Muscle of back (tissue), 11 donors: ENCODE results near the gene TJAP1. TPM values are rescaled to one million over a fixed set of nuclear protein-coding genes. Genes with fewer than 3 reads are reported as not detected.
A peak's percentile ranks its signal among the peaks of the same experiment; 100 is the strongest.
"Not testable (repeated sequence)": the region's sequence is repeated elsewhere in the genome, so short reads cannot be mapped to it uniquely, and the experiment has no call there.

Experiments
- DNase-seq, 3 donors: peaks; one replicate each; pipeline versions ENCODE4 v3.0.0 to v3.0.0-alpha.2; 2013
- polyA plus RNA-seq, 10 donors: library from polyadenylated mRNA; unstranded; fragments of 120-200 nt; gene quantifications; one replicate each; pipeline ENCODE4 v1.2.1, GENCODE V29; 2013; ENCODE audit not compliant: insufficient read length in 10 of 10

The TJAP1 gene
- polyA plus RNA-seq, 10 donors: 17.8 to 35.8 (median 25.1) TPM

- peak in 1 of 3 donors; percentile 37 for DNase-seq
Measured at GRCh38 chr6:43478008-43478372, 620 bp downstream of the TJAP1 start.

DNA sequence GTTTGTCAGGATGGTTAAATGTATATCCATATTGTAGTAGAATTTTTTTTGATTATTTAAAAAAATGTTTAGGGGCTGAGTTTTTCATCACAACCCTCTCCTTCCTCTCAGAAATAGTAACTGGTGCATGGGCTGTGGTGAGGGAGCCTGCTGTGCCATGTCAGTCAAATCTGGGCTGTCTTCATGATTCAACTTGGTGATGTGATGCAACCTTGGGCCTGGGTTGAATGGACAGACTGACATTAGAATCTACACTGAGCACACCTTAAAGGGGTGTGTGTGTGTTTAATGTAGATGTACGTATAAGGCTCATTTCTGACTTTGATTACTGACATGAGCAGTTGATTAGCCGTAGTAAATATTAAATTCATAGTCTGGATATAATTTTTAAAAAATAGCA, 3.7 kb downstream of the TJAP1 start:
- no peak for DNase-seq

- no peak for DNase-seq
Measured at GRCh38 chr6:43481591-43482236, 4.3 kb downstream of the TJAP1 start.

DNA sequence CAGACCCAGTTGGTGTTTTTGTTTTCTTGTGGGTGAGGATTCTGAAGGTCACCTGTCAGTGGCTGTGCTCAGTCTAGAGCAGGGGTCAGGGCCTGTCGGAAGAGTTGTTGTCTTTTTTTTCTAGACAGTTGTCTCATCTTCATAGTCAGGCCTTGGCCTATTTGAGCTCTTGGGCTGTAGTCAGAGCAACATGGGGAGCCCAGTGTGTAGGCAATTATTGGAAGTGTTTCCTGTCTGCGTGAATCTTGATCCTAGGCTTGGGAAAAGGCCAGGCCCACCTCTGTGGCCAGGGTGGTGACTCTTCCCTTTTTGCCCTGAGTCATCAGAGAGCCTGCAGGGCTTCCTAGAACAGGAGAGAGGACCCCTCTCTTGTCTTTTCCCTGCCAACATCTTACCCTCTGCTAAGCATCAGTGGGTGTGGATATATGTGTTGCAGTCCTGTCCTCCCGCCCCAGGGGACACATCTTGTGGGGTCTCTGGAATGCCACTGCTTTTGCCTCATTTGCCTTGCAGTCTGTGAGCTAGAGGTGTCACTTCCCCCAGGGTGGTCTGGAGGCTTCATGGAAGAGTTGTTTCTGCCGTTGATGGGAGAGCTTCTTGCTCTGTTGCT, 11.4 kb downstream of the TJAP1 start:
- DNase-seq: no peak

- peak in 1 of 3 donors; percentile 58 for DNase-seq
Measured at GRCh38 chr6:43489277-43490072, 12.1 kb downstream of the TJAP1 start.

DNA sequence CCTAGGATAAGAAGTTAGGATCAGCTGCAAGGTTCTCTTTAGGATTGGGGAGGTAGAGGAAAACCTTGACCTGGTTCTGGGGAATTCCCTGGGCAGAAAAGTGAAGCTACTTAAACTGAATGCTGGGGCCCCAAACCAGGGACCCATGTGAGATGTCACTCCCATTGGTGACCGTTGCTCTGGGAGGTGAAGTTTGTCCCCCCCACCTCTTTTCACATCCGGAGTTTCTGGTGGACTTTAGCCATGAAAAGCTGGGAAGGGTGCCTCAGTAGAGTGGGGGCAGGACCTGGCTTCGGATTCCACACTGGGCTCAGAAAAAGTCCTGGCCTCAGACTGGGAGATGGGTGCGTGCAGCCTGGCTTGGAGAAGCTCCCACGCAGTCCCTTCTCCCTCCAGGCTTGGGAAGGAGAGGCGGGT, 13.2 kb downstream of the TJAP1 start:
- no peak for DNase-seq

DNA sequence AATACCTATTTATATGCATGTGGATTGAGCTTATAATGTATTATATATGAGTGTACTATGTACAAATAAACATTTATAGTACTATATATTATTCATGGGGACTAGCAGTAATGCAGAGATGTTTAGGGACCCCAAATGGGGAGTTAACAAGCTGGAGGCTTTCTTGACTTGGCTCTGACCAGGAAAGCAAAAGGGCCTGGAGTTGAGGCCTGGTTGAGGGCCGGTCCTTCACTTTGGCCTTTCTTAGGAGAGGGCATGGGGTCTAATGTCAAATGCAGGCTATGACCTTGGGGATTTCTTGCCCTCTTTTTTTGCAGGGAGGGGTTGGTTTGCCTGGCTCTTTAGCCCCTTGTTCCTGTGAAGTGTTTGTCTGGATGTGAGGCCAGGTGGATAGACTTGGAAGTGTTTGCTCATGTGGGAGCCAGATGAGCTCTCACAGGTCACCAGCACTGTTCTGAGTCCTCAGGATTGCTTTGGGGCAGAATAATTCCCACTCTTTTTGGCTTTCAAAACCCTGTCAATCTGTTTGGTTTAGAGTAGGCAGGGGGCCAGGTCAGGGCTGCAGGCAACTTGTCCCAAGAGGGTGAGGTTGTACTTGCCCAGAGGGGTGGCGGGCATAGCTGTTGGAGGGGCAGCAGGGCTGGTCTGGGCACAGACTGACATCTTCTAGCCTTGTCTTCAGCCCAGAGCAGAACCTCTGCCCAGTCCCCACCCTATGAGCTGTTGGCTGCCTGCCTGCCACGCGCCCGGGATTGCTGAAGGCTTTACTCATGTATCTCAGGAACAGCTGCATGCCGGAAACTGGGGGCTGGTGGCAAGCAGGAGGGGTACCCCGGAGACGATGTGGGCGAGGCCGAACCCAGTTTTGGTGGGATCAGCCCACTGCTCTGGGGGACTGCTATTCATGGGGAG, 14.6 kb downstream of the TJAP1 start:
- DNase-seq: peak; percentile 71 to 81 (median 76)

GRCh38 chr6:43492673-43493072, 15.3 kb downstream of the TJAP1 start:
- no peak for DNase-seq

DNA sequence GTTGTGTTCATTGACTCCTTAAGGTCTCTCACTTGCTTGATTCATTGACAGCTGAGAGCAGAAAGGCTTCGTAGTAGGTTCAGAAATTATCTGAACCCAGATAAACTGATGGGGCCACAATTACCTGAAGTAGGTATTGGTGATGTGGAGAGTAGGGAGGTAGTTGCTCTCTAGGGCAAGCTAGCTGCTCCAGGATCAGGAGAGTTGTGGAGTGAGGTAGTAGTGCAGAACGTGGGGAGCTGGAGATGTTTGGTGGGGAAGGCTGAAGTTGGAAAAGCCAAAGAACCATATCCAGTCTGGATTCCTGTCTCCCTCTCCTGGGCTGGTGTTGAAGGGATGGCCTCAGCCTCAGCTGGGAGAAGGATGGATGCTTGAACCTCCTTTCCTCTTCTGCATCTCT, 15.9 kb downstream of the TJAP1 start:
- DNase-seq: no peak

GRCh38 chr6:43493833-43494232, 16.5 kb downstream of the TJAP1 start:
- DNase-seq: no peak

GRCh38 chr6:43494321-43494720, 17.0 kb downstream of the TJAP1 start:
- no peak for DNase-seq

GRCh38 chr6:43494766-43495165, 17.4 kb downstream of the TJAP1 start:
- no peak for DNase-seq

DNA sequence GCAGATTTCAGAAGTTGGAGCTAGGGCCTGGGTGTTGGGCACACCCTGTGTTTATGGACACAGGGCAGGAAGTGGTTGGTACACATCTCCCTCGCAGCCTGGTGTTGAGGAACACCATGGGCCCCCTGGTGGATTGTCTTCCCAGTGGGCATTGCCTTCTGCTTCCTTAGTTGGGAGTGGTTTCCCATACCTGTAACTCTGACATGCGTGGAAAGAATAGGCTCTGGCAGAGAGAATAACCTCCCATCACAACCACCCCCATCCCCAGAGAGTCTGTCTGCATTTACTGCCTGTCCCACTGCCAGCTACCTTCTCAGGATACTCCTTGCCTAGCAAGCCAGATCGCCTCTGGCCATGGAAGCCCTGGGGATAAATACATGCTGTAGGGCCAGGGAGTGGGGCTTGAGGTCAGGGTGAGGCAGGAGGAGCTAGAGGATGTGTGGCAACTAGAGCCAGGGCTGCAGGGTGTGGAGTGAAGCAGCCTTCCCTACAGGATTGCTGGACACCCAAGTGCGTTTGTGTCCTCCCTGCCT, 18.1 kb downstream of the TJAP1 start:
- DNase-seq: no peak

- DNase-seq: no peak
Measured at GRCh38 chr6:43496370-43497128, 19.2 kb downstream of the TJAP1 start.

GRCh38 chr6:43497129-43497396, 19.7 kb downstream of the TJAP1 start:
- no peak for DNase-seq

- no peak for DNase-seq
Measured at GRCh38 chr6:43497689-43498088, 20.3 kb downstream of the TJAP1 start.

GRCh38 chr6:43498291-43498690, 20.9 kb downstream of the TJAP1 start:
- DNase-seq: not testable (repeated sequence)

GRCh38 chr6:43499028-43499815, 21.9 kb downstream of the TJAP1 start:
- peak in 1 of 3 donors; percentile 61 for DNase-seq

GRCh38 chr6:43500921-43501320, 23.6 kb downstream of the TJAP1 start:
- DNase-seq: no peak

GRCh38 chr6:43502666-43503065, 25.3 kb downstream of the TJAP1 start:
- no peak for DNase-seq
